ENCODE measurements around the gene TBX15.

Gene TBX15

GRCh38 chr1:118988186-118989005 lies at the start of gene TBX15:
TBX15 (minus strand) TSS chr1:118988343; CDS start chr1:118987795, 548 bp downstream.
- no peak for DNase-seq

GRCh38 chr1:119034359-119034758 lies 46.2 kb upstream of the TBX15 start:
- no peak for DNase-seq

- DNase-seq: no peak
Measured at GRCh38 chr1:119032986-119033385, 44.8 kb upstream of the TBX15 start.

- no peak for DNase-seq
Measured at GRCh38 chr1:119027759-119028158, 39.6 kb upstream of the TBX15 start.

- no peak for DNase-seq
Measured at GRCh38 chr1:119026956-119027355, 38.8 kb upstream of the TBX15 start.

GRCh38 chr1:119015547-119015946 lies 27.4 kb upstream of the TBX15 start:
- DNase-seq: no peak

- no peak for DNase-seq
Measured at GRCh38 chr1:119012383-119012782, 24.2 kb upstream of the TBX15 start.

- no peak for DNase-seq
Measured at GRCh38 chr1:119011706-119012105, 23.6 kb upstream of the TBX15 start.

GRCh38 chr1:119011116-119011515 lies 23.0 kb upstream of the TBX15 start:
- no peak for DNase-seq

- DNase-seq: no peak
Measured at GRCh38 chr1:119010201-119010600, 22.1 kb upstream of the TBX15 start.

GRCh38 chr1:119009312-119009655 lies 21.1 kb upstream of the TBX15 start:
- DNase-seq: no peak

- no peak for DNase-seq
Measured at GRCh38 chr1:119008483-119009311, 20.6 kb upstream of the TBX15 start.

GRCh38 chr1:119007670-119008482 lies 19.7 kb upstream of the TBX15 start:
- DNase-seq: no peak

- DNase-seq: no peak
Measured at GRCh38 chr1:119007339-119007669, 19.2 kb upstream of the TBX15 start.

- DNase-seq: no peak
Measured at GRCh38 chr1:119006406-119007279, 18.5 kb upstream of the TBX15 start.

- no peak for DNase-seq
Measured at GRCh38 chr1:119005724-119006405, 17.7 kb upstream of the TBX15 start.

GRCh38 chr1:119004781-119005180 lies 16.6 kb upstream of the TBX15 start:
- DNase-seq: no peak

- no peak for DNase-seq
Measured at GRCh38 chr1:119004129-119004527, 16.0 kb upstream of the TBX15 start.

- DNase-seq: no peak
Measured at GRCh38 chr1:119003413-119004128, 15.4 kb upstream of the TBX15 start.

GRCh38 chr1:119002028-119002686 lies 14.0 kb upstream of the TBX15 start:
- no peak for DNase-seq

Measured in cortex of kidney (tissue), 1 donor.